HG03060 (cell line): ENCODE data around the gene MAN1C1.
"Not testable (repeated sequence)": the region's sequence is repeated elsewhere in the genome, so short reads cannot be mapped to it uniquely, and the experiment has no call there.

ENCODE experiments used
- ATAC-seq: cut with Tn5 transposase; IDR thresholded peaks from one replicate; pipeline ENCODE4 v1.9.1; 2021; ENCODE audit warnings: low read depth, moderate number of reproducible peaks; ENCODE audit not compliant: unreplicated experiment

The MAN1C1 gene

GRCh38 chr1:25653558-25653957 is 37.0 kb downstream of the MAN1C1 start:
- no peak for ATAC-seq

GRCh38 chr1:25654109-25654660 is 37.6 kb downstream of the MAN1C1 start:
- no peak for ATAC-seq

GRCh38 chr1:25657121-25657882 is 40.7 kb downstream of the MAN1C1 start:
- no peak for ATAC-seq

- ATAC-seq, result no peak
Measured at GRCh38 chr1:25657883-25658760, 41.5 kb downstream of the MAN1C1 start.

- ATAC-seq, result no peak
Measured at GRCh38 chr1:25658791-25659431, 42.3 kb downstream of the MAN1C1 start.

GRCh38 chr1:25661043-25661815 is 44.6 kb downstream of the MAN1C1 start:
- no peak for ATAC-seq

GRCh38 chr1:25662061-25662460 is 45.5 kb downstream of the MAN1C1 start:
- ATAC-seq, result no peak

GRCh38 chr1:25662959-25663358 is 46.4 kb downstream of the MAN1C1 start:
- not testable (repeated sequence) for ATAC-seq

GRCh38 chr1:25664357-25665199 is 48.0 kb downstream of the MAN1C1 start:
- no peak for ATAC-seq

- ATAC-seq, result no peak
Measured at GRCh38 chr1:25666460-25666859, 49.9 kb downstream of the MAN1C1 start.

- ATAC-seq, result no peak
Measured at GRCh38 chr1:25668931-25669573, 52.5 kb downstream of the MAN1C1 start.

- ATAC-seq, result no peak
Measured at GRCh38 chr1:25669781-25670567, 53.4 kb downstream of the MAN1C1 start.

GRCh38 chr1:25671929-25672328 is 55.3 kb downstream of the MAN1C1 start:
- ATAC-seq, result no peak

- no peak for ATAC-seq
Measured at GRCh38 chr1:25672763-25673409, 56.3 kb downstream of the MAN1C1 start.

GRCh38 chr1:25673456-25673855 is 56.9 kb downstream of the MAN1C1 start:
- ATAC-seq, result no peak

GRCh38 chr1:25673962-25674806 is 57.6 kb downstream of the MAN1C1 start:
- ATAC-seq, result no peak

- ATAC-seq, result no peak
Measured at GRCh38 chr1:25674807-25675084, 58.2 kb downstream of the MAN1C1 start.
